ENCODE data around the gene CCNYL1.
"Not testable (repeated sequence)": the region's sequence is repeated elsewhere in the genome, so short reads cannot be mapped to it uniquely, and the experiment has no call there.

The CCNYL1 gene

DNA sequence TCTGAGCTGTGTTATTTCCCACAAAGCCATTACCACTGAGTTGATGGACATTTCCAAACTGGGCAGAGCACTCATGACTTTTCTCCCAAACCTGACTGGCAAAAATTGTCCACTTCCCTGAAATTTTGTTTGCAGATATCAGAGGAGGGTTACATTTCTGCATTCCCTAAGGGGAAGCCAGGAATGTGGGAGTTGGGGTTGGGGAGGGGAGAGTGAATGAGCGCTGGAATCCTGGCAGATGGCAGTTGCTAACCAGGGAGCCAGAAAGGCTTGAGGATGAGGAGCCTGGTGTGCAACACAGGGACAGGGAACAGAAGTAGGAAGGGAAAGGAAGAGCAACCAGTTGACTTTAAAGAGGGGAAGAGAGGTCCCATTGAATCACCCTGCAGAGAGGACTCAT lies 14.0 kb upstream of the CCNYL1 start:
- no peak for DNase-seq

DNA sequence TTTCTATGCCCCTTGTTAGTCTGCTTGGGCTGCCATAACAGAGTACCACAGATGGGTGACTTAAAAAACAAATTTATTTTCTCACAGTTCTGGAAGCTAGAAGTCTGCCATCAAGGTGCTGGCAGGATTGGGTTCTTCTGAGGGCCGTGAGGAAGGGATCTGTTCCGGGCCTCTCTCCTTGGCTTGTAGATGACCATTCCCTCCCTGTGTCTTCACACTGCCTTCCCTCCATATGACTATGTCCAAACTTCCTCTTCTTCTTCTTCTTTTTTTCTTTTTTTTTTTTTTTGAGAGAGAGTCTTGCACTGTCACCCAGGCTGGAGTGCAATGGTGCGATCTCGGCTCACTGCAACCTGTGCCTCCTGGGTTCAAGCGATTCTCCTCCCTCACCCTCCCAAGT lies 13.1 kb upstream of the CCNYL1 start:
- DNase-seq: no peak

- DNase-seq: no peak
Measured at GRCh38 chr2:207704078-207704477, 7.4 kb upstream of the CCNYL1 start.

DNA sequence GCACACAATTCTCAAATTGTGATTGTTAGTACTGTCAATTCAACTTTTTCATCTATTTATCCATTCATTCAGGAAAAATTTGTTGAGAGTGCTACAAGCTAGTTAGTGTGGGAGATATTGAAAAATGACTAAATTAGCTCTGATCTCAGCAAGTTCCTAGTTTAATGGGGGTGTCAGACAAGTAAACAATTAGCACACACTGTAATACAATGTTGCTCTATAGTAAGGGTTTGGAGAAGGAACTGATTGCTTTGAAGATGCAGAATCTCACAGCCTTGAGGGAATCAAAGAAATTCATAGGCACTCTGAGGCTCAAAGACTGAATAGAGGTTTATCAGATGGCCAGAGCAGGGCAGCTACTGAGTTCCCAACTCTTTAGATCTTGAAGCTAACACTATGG lies 6.8 kb upstream of the CCNYL1 start:
- no peak for DNase-seq

- DNase-seq: no peak
Measured at GRCh38 chr2:207706936-207707860, 4.2 kb upstream of the CCNYL1 start.

GRCh38 chr2:207711750-207712530 lies 500 bp downstream of the CCNYL1 start:
- no peak for DNase-seq

DNA sequence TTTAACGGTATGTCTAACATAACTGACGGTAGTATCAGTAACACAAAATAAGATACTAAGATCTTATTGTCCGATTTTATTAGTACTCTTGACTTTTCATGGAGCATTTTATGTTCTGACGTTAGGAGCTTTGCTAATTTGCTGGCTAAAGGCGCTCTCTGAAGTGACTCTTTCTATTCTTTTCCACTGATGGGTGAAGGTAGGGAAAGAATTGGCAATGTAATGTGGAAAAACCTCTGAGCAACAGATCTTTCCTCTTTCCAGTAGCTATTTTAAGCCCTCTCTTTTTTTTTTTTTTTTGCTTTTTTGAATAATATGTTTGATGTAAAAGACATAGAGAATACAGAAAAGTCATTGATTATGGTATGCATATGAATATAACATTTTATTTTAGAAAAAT lies 4.6 kb downstream of the CCNYL1 start:
- DNase-seq: no peak

GRCh38 chr2:207718521-207718920 lies 7.1 kb downstream of the CCNYL1 start:
- DNase-seq: peak; percentile 35

GRCh38 chr2:207719008-207719407 lies 7.6 kb downstream of the CCNYL1 start:
- DNase-seq: no peak

GRCh38 chr2:207719655-207720054 lies 8.2 kb downstream of the CCNYL1 start:
- not testable (repeated sequence) for DNase-seq

GRCh38 chr2:207720517-207721187 lies 9.2 kb downstream of the CCNYL1 start:
- DNase-seq: no peak

DNA sequence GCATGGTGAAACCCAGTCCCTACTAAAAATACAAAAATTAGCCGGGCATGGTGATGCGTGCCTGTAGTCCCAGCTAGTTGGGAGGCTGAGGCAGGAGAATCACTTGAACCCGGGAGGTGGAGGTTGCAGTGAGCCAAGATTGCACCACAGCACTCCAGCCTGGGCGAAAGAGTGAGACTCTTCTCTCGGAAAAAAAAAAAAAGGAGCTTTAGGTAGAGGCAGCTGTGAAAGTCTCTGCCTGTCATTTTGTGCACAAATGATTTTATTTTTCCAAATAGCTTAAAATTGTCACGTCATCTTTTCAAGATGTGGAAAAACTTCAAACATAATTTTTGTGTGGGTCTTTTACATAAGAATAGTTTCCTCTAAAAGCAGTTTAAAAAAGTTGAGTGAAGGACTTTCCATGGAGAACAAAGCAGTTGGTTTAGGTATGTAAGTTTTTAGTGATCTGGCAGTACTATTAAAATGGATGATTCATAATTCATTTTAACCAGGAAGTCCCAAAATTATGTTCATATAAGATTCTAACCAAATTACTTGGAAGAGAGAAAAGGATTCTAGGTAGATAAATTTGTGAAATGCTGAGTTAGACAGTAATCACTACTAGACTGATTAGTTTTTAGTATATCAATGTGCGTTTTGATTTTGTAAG lies 11.5 kb downstream of the CCNYL1 start:
- no peak for DNase-seq

DNA sequence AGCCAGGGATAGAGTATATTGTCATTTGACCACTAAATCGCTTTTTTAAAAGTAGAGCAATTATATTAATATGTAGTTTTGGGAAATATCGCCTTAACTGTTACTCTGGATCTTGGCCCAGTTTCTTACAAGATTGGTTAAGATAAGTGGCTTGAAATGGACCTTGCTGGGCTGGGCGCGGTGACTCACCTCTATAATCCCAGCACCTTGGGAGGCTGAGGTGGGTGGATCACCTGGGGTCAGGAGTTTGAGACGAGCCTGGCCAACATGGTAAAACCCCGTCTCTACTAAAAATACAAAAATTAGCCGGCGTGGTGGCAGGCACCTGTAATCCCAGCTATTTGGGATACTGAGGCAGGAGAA lies 12.0 kb downstream of the CCNYL1 start:
- DNase-seq: not testable (repeated sequence)

DNA sequence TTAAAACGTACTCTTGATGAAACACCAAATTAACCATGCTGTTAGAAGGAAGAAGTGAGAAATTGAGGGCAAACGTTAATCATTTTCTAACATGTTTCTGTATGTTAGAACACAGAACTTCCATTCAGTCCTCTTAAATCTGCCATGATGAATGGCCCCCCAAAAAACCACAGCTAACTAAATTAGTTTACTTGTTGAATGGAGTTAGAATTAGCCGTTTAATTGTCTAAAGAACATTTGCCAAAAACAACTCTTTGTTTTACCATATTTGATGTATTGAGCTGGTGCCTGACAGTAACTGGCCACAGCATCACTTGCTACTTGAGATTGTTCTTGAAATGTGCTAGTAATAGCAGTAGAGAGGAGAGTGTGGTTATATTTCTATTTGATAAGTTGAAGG lies 12.7 kb downstream of the CCNYL1 start:
- DNase-seq: no peak

DNA sequence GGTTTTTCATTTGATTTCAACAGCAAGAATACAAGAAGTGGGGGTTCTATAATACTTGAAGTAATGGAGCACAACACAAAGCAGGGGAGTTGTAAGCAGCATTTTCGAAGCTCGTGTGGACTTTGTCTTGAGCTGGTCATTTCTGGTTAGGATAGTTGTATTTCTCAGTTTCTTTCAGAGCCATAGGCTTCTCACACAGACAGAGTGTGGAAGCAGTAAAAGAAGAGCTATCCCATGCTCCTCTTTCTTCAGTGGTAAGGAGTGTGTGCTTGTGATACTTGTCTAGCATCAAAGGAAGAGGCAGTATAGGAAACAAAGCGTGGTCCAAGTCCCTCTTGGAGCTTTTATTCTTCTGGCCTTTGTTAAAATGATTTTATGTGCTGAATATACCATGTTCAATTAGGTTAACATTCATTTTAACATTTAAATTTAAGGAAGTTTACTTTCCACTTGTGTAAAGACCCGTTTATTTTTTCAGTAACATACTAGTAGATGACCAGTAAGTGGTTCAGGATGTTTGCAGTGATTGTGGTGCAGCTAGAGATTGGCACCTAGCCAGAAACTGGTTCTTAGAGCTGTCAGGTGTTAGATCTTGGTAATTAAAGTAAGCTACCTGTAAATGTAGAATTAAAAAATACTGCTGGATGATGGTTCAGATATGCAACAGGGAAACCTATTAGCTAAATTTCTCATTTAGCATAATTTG lies 14.6 kb downstream of the CCNYL1 start:
- no peak for DNase-seq

DNA sequence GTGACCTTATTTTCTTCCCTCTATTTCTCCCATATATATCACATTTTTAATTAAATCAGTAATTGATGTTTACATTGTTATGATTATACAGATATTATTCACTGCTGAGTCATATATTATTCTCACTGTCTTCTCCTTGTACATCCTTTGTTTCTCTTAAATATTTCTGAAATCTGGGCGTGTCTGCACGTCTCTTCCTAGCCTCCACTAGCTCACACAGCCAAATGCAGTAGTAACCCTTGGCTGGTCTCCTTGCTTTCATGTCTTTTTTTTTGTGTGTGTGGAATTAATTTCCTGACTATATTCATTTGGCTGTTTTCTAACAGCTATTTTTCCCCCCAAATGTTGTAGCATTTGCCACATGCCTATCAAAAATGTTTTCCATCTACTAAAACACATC lies 15.8 kb downstream of the CCNYL1 start:
- DNase-seq: peak; percentile 28

GRCh38 chr2:207729465-207729998 lies 18.1 kb downstream of the CCNYL1 start:
- DNase-seq: no peak

- no peak for DNase-seq
Measured at GRCh38 chr2:207731138-207731537, 19.7 kb downstream of the CCNYL1 start.

GRCh38 chr2:207733597-207734240 lies 22.3 kb downstream of the CCNYL1 start:
- no peak for DNase-seq

GRCh38 chr2:207734264-207734635 lies 22.8 kb downstream of the CCNYL1 start:
- no peak for DNase-seq

All from fibroblast of skin of abdomen (primary cell).